Thymus (tissue), 11 donors: ENCODE measurements around the gene ANO2. TPM values are rescaled to one million over a fixed set of nuclear protein-coding genes. Genes with fewer than 3 reads are reported as not detected.

Experiments
- DNase-seq, 9 donors: peaks; one replicate each; pipeline ENCODE4 v3.0.0-alpha.2; 2013; ENCODE audit warnings: low spot score in 9 of 9, low read depth in 6 of 9, missing footprints in 1 of 9
- H3K27ac ChIP-seq, 2 donors: one replicate each; pipeline ENCODE4 v1.5.1; 2013; ENCODE audit warnings: control low read depth in 1 of 2, low read depth in 1 of 2, low read length in 1 of 2, mild to moderate bottlenecking in 1 of 2, moderate library complexity in 1 of 2
- H3K27me3 ChIP-seq, 2 donors: one replicate each; pipeline ENCODE4 v1.5.1; 2013; ENCODE audit warnings: low read length in 1 of 2; ENCODE audit not compliant: control insufficient read depth in 2 of 2, insufficient read depth in 1 of 2
- H3K36me3 ChIP-seq, 2 donors: one replicate each; pipeline ENCODE4 v1.5.1; 2013; ENCODE audit warnings: low read length in 1 of 2, mild to moderate bottlenecking in 1 of 2, moderate library complexity in 1 of 2; ENCODE audit not compliant: control insufficient read depth in 2 of 2, insufficient read depth in 2 of 2
- H3K4me1 ChIP-seq, 2 donors: one replicate each; pipeline ENCODE4 v1.5.1; 2013; ENCODE audit warnings: low read length in 2 of 2; ENCODE audit not compliant: control insufficient read depth in 2 of 2, insufficient read depth in 2 of 2
- H3K4me3 ChIP-seq, 2 donors: one replicate each; pipeline ENCODE4 v1.5.1; 2013; ENCODE audit warnings: low read length in 2 of 2, control low read depth in 1 of 2, mild to moderate bottlenecking in 1 of 2
- H3K9me3 ChIP-seq, 2 donors: one replicate each; pipeline ENCODE4 v1.5.1; 2013; ENCODE audit warnings: low read length in 1 of 2, mild to moderate bottlenecking in 1 of 2; ENCODE audit not compliant: control insufficient read depth in 2 of 2, insufficient read depth in 1 of 2
- WGBS: extraction: QIAGEN DNeasy Blood & Tissue Kit; methylation state at CpG from one replicate; pipeline ENCODE4 v1.1.7; 2013; 5-methylcytosine and 5-hydroxymethylcytosine counted together
- polyA plus RNA-seq: library from polyadenylated mRNA; stranded (reverse); fragments of 200-250 nt; gene quantifications from one replicate; pipeline ENCODE4 v1.2.3, GENCODE V29; 2013
- total RNA-seq: library from RNA; stranded (reverse); fragments of 120-200 nt; gene quantifications from one replicate; pipeline ENCODE4 v1.2.4, GENCODE V29; 2013
- donor health status: healthy.

Gene ANO2
- total and polyA plus RNA-seq, 2 donors, result 0.57 to 1.4 TPM

- H3K4me1 ChIP-seq, result no peaks in the 10 kb centered on the region
- no peak overlapping the region for H3K27ac ChIP-seq
- 95% methylated on average over 11 of the region's 11 CpGs for WGBS
- no peak for DNase-seq
- H3K9me3 ChIP-seq, result no peaks in the 10 kb centered on the region
- H3K36me3 ChIP-seq, result no peaks in the 10 kb centered on the region
- no peaks in the 10 kb centered on the region for H3K27me3 ChIP-seq
- H3K4me3 ChIP-seq, result no peak overlapping the region
Observed at GRCh38 chr12:5966486-5967095, 21.5 kb upstream of the ANO2 start.

GRCh38 chr12:5965950-5966383 is 20.9 kb upstream of the ANO2 start:
- whole genome bisulfite sequencing, result 44% methylated on average over 9 of the region's 9 CpGs
- Histone ChIP-seq H3K9me3 (no peaks in the 10 kb centered on the region), H3K4me1 (no peaks in the 10 kb centered on the region), H3K27ac (no peak overlapping the region), H3K36me3 (no peaks in the 10 kb centered on the region), H3K27me3 (no peaks in the 10 kb centered on the region), H3K4me3 (no peak overlapping the region)
- peak in 7 of 9 donors; percentile 8 to 54 (median 26) for DNase-seq

- no peak overlapping the region for H3K27ac ChIP-seq
- no peaks in the 10 kb centered on the region for H3K27me3 ChIP-seq
- no peaks in the 10 kb centered on the region for H3K36me3 ChIP-seq
- no peak overlapping the region for H3K4me3 ChIP-seq
- H3K4me1 ChIP-seq, result no peaks in the 10 kb centered on the region
- 84% methylated on average over 24 of the region's 24 CpGs for WGBS
- no peaks in the 10 kb centered on the region for H3K9me3 ChIP-seq
- DNase-seq, result no peak
Observed at GRCh38 chr12:5964913-5965900, 20.1 kb upstream of the ANO2 start.

GRCh38 chr12:5963515-5963914 is 18.5 kb upstream of the ANO2 start:
- Histone ChIP-seq H3K27ac (no peak overlapping the region), H3K9me3 (no peaks in the 10 kb centered on the region), H3K4me1 (no peaks in the 10 kb centered on the region), H3K27me3 (no peaks in the 10 kb centered on the region), H3K36me3 (no peaks in the 10 kb centered on the region), H3K4me3 (no peak overlapping the region)
- 90% methylated on average over 7 of the region's 7 CpGs for WGBS
- no peak for DNase-seq

GRCh38 chr12:5960783-5961182 is 15.7 kb upstream of the ANO2 start:
- no peak for DNase-seq
- H3K4me1 ChIP-seq, result no peaks in the 10 kb centered on the region
- 94% methylated on average over 4 of the region's 4 CpGs for WGBS
- no peaks in the 10 kb centered on the region for H3K27me3 ChIP-seq
- no peak overlapping the region for H3K27ac ChIP-seq
- H3K36me3 ChIP-seq, result no peaks in the 10 kb centered on the region
- no peak overlapping the region for H3K4me3 ChIP-seq
- H3K9me3 ChIP-seq, result no peaks in the 10 kb centered on the region

- no peak for DNase-seq
- no peaks in the 10 kb centered on the region for H3K36me3 ChIP-seq
- no peaks in the 10 kb centered on the region for H3K9me3 ChIP-seq
- no peak overlapping the region for H3K4me3 ChIP-seq
- H3K27ac ChIP-seq, result no peak overlapping the region
- H3K27me3 ChIP-seq, result no peaks in the 10 kb centered on the region
- 97% methylated on average over 5 of the region's 5 CpGs for WGBS
- H3K4me1 ChIP-seq, result no peaks in the 10 kb centered on the region
Observed at GRCh38 chr12:5956987-5957386, 11.9 kb upstream of the ANO2 start.

GRCh38 chr12:5954661-5955060 is 9.6 kb upstream of the ANO2 start:
- peak in 1 of 9 donors; percentile 45 for DNase-seq
- Histone ChIP-seq H3K4me3 (no peak overlapping the region), H3K4me1 (peaks cover 0 to 13% of the 10 kb centered on the region in 2 donors), H3K27me3 (no peaks in the 10 kb centered on the region), H3K27ac (peak overlapping the region in 1 of 2 donors; percentile 27), H3K36me3 (no peaks in the 10 kb centered on the region), H3K9me3 (no peaks in the 10 kb centered on the region)
- 35% methylated on average over 3 of the region's 3 CpGs for WGBS

- Histone ChIP-seq H3K27ac (peak overlapping the region in 1 of 2 donors; percentile 27), H3K4me3 (no peak overlapping the region), H3K27me3 (no peaks in the 10 kb centered on the region), H3K4me1 (peaks cover 0 to 15% of the 10 kb centered on the region in 2 donors), H3K9me3 (no peaks in the 10 kb centered on the region), H3K36me3 (no peaks in the 10 kb centered on the region)
- DNase-seq, result no peak
- 85% methylated on average over 5 of the region's 5 CpGs for WGBS
Observed at GRCh38 chr12:5953835-5954586, 9.0 kb upstream of the ANO2 start.
